HCEC 1CT (cell line): ENCODE results near the gene PALLD.
A peak's percentile ranks its signal among the peaks of the same experiment; 100 is the strongest.

Source experiments
- DNase-seq: peaks from one replicate; pipeline ENCODE4 v3.0.0-alpha.2; 2017

Gene PALLD

GRCh38 chr4:168623484-168623883, 126.6 kb downstream of the PALLD start:
- no peak for DNase-seq

- no peak for DNase-seq
Measured at GRCh38 chr4:168628251-168628650, 131.4 kb downstream of the PALLD start.

- DNase-seq = no peak
Measured at GRCh38 chr4:168629566-168629965, 132.7 kb downstream of the PALLD start.

GRCh38 chr4:168630445-168631187, 133.8 kb downstream of the PALLD start:
- DNase-seq = peak; percentile 58

- peak; percentile 45 for DNase-seq
Measured at GRCh38 chr4:168631241-168632162, 134.7 kb downstream of the PALLD start.

GRCh38 chr4:168632301-168632725, 135.5 kb downstream of the PALLD start:
- no peak for DNase-seq

GRCh38 chr4:168633064-168633463, 136.2 kb downstream of the PALLD start:
- DNase-seq = no peak

- DNase-seq = no peak
Measured at GRCh38 chr4:168633496-168633895, 136.6 kb downstream of the PALLD start.

- DNase-seq = peak; percentile 52
Measured at GRCh38 chr4:168634276-168634802, 137.5 kb downstream of the PALLD start.

- DNase-seq = no peak
Measured at GRCh38 chr4:168636040-168636439, 139.2 kb downstream of the PALLD start.

GRCh38 chr4:168636506-168637196, 139.8 kb downstream of the PALLD start:
- DNase-seq = peak; percentile 61

- peak; percentile 72 for DNase-seq
Measured at GRCh38 chr4:168637872-168638756, 141.3 kb downstream of the PALLD start.

- no peak for DNase-seq
Measured at GRCh38 chr4:168639914-168640313, 143.1 kb downstream of the PALLD start.

- no peak for DNase-seq
Measured at GRCh38 chr4:168641811-168642140, 144.9 kb downstream of the PALLD start.

GRCh38 chr4:168642591-168642990, 145.7 kb downstream of the PALLD start:
- no peak for DNase-seq

GRCh38 chr4:168643111-168643795, 146.4 kb downstream of the PALLD start:
- DNase-seq = no peak

GRCh38 chr4:168643796-168644159, 146.9 kb downstream of the PALLD start:
- no peak for DNase-seq

- no peak for DNase-seq
Measured at GRCh38 chr4:168646001-168646768, 149.3 kb downstream of the PALLD start.

GRCh38 chr4:168647646-168648375, 151.0 kb downstream of the PALLD start:
- DNase-seq = no peak

- DNase-seq = no peak
Measured at GRCh38 chr4:168648494-168648893, 151.6 kb downstream of the PALLD start.
